ENCODE data around the gene LRMDA. TPM values are rescaled to one million over a fixed set of nuclear protein-coding genes. Genes with fewer than 3 reads are reported as not detected.

The LRMDA gene
- total and polyA plus RNA-seq, 12 donors, result 30.7 to 132 (median 78.1) TPM

DNA sequence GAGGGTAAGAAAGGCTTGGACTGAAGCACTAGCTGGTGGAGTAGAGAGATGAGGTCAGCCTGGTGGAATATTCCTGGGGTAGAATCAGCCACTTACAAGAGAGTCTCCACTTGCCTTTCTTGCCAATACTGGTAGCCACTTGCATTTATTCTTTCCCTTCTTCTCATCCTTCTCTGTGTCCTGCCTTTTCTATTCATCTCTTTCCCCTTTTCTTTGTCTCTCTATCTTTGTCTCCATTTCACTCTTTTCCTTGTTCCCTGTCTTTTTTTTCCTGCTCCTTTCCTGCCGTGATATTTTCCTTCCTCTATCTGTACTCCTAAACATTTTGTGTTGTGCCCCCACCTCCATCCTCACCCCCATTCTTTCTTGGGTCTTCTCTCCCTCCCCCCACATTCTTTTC is 214.3 kb downstream of the LRMDA start:
- H3K9me3 ChIP-seq (replicated peaks in 1 of 3), result no peaks in the 10 kb centered on the region
- H3K27me3 ChIP-seq, result no peaks in the 10 kb centered on the region
- DNase-seq, result no peak
- no peaks in the 10 kb centered on the region for H3K36me3 ChIP-seq (replicated peaks in 1 of 2)
- no peak overlapping the region for H3K4me3 ChIP-seq
- 90 to 95% (median 92%) methylated on average over 1 of the region's 1 CpG for WGBS, 4 donors
- TF ChIP-seq POLR2A (IDR thresholded peaks at IDR 0.05), result no peak
- TF ChIP-seq, protein P1, sequence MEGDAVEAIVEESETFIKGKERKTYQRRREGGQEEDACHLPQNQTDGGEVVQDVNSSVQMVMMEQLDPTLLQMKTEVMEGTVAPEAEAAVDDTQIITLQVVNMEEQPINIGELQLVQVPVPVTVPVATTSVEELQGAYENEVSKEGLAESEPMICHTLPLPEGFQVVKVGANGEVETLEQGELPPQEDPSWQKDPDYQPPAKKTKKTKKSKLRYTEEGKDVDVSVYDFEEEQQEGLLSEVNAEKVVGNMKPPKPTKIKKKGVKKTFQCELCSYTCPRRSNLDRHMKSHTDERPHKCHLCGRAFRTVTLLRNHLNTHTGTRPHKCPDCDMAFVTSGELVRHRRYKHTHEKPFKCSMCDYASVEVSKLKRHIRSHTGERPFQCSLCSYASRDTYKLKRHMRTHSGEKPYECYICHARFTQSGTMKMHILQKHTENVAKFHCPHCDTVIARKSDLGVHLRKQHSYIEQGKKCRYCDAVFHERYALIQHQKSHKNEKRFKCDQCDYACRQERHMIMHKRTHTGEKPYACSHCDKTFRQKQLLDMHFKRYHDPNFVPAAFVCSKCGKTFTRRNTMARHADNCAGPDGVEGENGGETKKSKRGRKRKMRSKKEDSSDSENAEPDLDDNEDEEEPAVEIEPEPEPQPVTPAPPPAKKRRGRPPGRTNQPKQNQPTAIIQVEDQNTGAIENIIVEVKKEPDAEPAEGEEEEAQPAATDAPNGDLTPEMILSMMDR (IDR thresholded peaks at IDR 0.05), result no peak
- H3K4me1 ChIP-seq (replicated peaks in 1 of 2), result no peaks in the 10 kb centered on the region
- H3K27ac ChIP-seq, result no peak overlapping the region
- intact Hi-C loops (cut with DNase I), result no loop called here

DNA sequence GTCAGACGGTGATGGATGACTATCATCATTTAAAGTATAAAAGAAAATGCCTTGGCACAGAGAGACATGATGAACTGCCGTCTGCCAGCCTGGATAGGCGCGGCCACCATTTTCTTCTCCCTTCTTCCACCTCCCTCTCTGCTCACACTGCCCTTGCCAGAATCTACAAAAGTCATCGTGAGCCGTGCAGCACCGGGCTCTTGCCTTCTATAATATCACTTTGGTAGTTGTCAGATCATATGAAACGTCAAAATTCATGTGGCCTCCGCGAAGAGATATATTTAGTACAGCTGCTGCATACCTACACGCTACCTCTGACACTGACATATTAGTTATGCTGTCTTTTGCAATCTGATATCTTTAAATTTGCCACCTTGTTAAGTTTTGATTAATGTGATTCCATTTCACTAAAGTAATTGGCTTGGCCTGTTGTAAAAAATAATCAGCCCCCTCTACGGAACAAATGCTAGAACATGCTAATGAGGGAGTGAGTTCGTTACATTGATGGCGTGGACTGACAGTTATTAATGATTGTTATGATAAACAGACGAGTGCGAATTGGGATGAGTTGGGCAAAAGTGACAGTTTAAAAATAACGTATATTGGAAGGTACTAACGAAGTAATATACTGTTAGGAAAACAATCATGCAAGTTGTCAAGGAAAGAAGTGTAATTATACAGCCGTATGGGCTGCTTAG is 214.9 kb downstream of the LRMDA start:
- intact Hi-C loops (cut with DNase I), result no loop called here
- DNase-seq, result no peak
- no peaks in the 10 kb centered on the region for H3K9me3 ChIP-seq (replicated peaks in 1 of 3)
- no peaks in the 10 kb centered on the region for H3K4me1 ChIP-seq (replicated peaks in 1 of 2)
- no peak overlapping the region for H3K27ac ChIP-seq
- no peaks in the 10 kb centered on the region for H3K27me3 ChIP-seq
- 91 to 94% (median 92%) methylated on average over 19 of the region's 19 CpGs for WGBS, 4 donors
- TF ChIP-seq, protein P1 (IDR thresholded peaks at IDR 0.05), result no peak
- TF ChIP-seq POLR2A (IDR thresholded peaks at IDR 0.05), result no peak
- no peaks in the 10 kb centered on the region for H3K36me3 ChIP-seq (replicated peaks in 1 of 2)
- H3K4me3 ChIP-seq, result no peak overlapping the region

DNA sequence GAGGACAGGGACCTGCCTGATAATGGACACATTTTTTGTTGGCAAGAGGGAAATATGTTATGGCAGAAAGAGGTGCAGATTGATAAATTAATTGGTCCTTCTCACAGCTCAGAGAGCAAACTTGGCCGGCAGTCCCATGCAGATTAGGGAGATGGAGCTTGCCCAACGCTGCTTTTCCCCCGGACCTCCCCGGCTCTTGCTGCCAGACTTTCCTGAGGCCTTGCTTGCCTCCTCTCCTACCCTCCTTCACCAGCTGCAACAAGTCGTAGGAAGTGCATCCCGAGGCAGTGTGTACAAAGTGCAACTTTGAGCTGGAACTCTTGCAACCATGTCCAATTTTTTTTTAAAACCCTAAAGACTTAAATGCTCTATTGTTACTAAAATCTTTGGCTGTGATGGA is 215.5 kb downstream of the LRMDA start:
- intact Hi-C loops (cut with DNase I), result no loop called here
- no peaks in the 10 kb centered on the region for H3K36me3 ChIP-seq (replicated peaks in 1 of 2)
- TF ChIP-seq POLR2A (IDR thresholded peaks at IDR 0.05), result no peak
- TF ChIP-seq, protein P1 (IDR thresholded peaks at IDR 0.05), result no peak
- DNase-seq, result no peak
- H3K4me3 ChIP-seq, result no peak overlapping the region
- 65 to 75% (median 73%) methylated on average over 6 of the region's 6 CpGs for WGBS, 4 donors
- no peaks in the 10 kb centered on the region for H3K4me1 ChIP-seq (replicated peaks in 1 of 2)
- no peaks in the 10 kb centered on the region for H3K27me3 ChIP-seq
- H3K27ac ChIP-seq, result no peak overlapping the region
- no peaks in the 10 kb centered on the region for H3K9me3 ChIP-seq (replicated peaks in 1 of 3)

DNA sequence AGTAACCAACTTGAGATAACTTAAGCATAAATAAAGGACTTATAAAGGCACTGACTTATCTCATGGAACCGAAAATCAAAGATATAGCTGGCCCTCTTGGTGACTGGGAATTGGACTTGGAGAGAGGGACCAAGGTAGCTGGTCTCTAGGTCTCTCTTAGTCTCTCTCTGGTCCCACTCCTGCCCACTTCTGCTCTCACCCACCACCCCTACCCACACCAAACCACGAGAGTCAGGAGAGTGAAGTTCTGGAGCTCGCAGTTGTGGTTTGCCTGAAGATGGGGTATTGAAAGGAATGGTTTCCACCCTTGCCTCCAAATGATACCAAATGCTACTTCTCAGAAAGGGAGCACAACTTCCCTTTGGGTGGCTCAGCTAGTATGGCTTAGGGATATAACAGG is 216.3 kb downstream of the LRMDA start:
- 82 to 96% (median 90%) methylated on average over 3 of the region's 3 CpGs for WGBS, 4 donors
- H3K27ac ChIP-seq, result no peak overlapping the region
- intact Hi-C loops (cut with DNase I), result no loop called here

More for the DNA sequence above, 216.3 kb downstream of the LRMDA start:
- no peaks in the 10 kb centered on the region for H3K27me3 ChIP-seq
- H3K4me3 ChIP-seq, result no peak overlapping the region
- H3K4me1 ChIP-seq (replicated peaks in 1 of 2), result no peaks in the 10 kb centered on the region
- DNase-seq, result no peak
- no peaks in the 10 kb centered on the region for H3K36me3 ChIP-seq (replicated peaks in 1 of 2)
- no peak for TF ChIP-seq POLR2A (IDR thresholded peaks at IDR 0.05)
- TF ChIP-seq, protein P1 (IDR thresholded peaks at IDR 0.05), result no peak
- H3K9me3 ChIP-seq (replicated peaks in 1 of 3), result no peaks in the 10 kb centered on the region

All from adrenal gland (tissue), 12 donors.